CD8-positive, alpha-beta memory T cell (primary cell): ENCODE data around the gene SPTAN1. TPM values are rescaled to one million over a fixed set of nuclear protein-coding genes. Genes with fewer than 3 reads are reported as not detected.
"Not testable (repeated sequence)": the region's sequence is repeated elsewhere in the genome, so short reads cannot be mapped to it uniquely, and the experiment has no call there.

Source experiments
- CTCF ChIA-PET: fragments of 350-600 bp; sonication (Branson Sonifier 250); formaldehyde crosslinking; loops from one replicate; lab custom pipeline; 2021; ENCODE audit warnings: antibody characterized with exemption; lab: Charles Lee
- POLR2A ChIA-PET: fragments of 350-600 bp; sonication (Branson Sonifier 250); formaldehyde crosslinking; loops from one replicate; lab custom pipeline; 2021; ENCODE audit warnings: antibody characterized with exemption; lab: Charles Lee
- DNase-seq, 5 donors: peaks; one replicate each; pipeline versions ENCODE4 v3.0.0 to v3.0.0-alpha.2; 2020 to 2022; ENCODE audit warnings: mixed read lengths in 1 of 5
- H3K27ac ChIP-seq: one replicate; pipeline ENCODE4 v1.7.0; 2013; ENCODE audit warnings: low read depth, mild to moderate bottlenecking, low read length, moderate library complexity
- H3K27me3 ChIP-seq: 2 replicates; pipeline ENCODE4 v1.7.0; 2013; ENCODE audit warnings: low read length, mild to moderate bottlenecking; ENCODE audit not compliant: insufficient read depth, poor library complexity, severe bottlenecking
- H3K36me3 ChIP-seq: 2 replicates; pipeline ENCODE4 v1.7.0; 2013; ENCODE audit warnings: mild to moderate bottlenecking, low read length, moderate library complexity; ENCODE audit not compliant: insufficient read depth
- H3K4me1 ChIP-seq: 2 replicates; pipeline ENCODE4 v1.7.0; 2013; ENCODE audit warnings: mild to moderate bottlenecking, low read length, moderate library complexity; ENCODE audit not compliant: insufficient read depth
- H3K4me3 ChIP-seq: 2 replicates; pipeline ENCODE4 v1.7.0; 2013; ENCODE audit warnings: mild to moderate bottlenecking, low read length
- H3K9me3 ChIP-seq: 2 replicates; pipeline ENCODE4 v1.7.0; 2013; ENCODE audit warnings: mild to moderate bottlenecking, low read length
- H3K27ac Mint-ChIP-seq, 8 donors: one replicate each; pipeline ENCODE4 v1.8.0; 2020 to 2021; ENCODE audit warnings: mixed read lengths in 8 of 8, mild to moderate bottlenecking in 6 of 8, inconsistent platforms in 3 of 8, moderate library complexity in 3 of 8
- H3K27me3 Mint-ChIP-seq, 2 donors: one replicate each; pipeline ENCODE4 v1.8.0; 2020 to 2021; ENCODE audit warnings: mixed read lengths in 2 of 2, mild to moderate bottlenecking in 1 of 2, moderate library complexity in 1 of 2
- H3K36me3 Mint-ChIP-seq, 3 donors: one replicate each; pipeline ENCODE4 v1.8.0; 2020 to 2021; ENCODE audit warnings: mixed read lengths in 3 of 3, inconsistent platforms in 1 of 3, mild to moderate bottlenecking in 1 of 3
- H3K4me1 Mint-ChIP-seq, 3 donors: one replicate each; pipeline ENCODE4 v1.8.0; 2020 to 2021; ENCODE audit warnings: mixed read lengths in 3 of 3, inconsistent platforms in 1 of 3, mild to moderate bottlenecking in 1 of 3
- H3K4me3 Mint-ChIP-seq, 7 donors: one replicate each; pipeline ENCODE4 v1.8.0; 2020 to 2021; ENCODE audit warnings: mixed read lengths in 7 of 7, mild to moderate bottlenecking in 6 of 7, moderate library complexity in 4 of 7, inconsistent platforms in 2 of 7
- H3K9me3 Mint-ChIP-seq, 5 donors: one replicate each; pipeline ENCODE4 v1.8.0; 2020 to 2022; ENCODE audit warnings: mixed read lengths in 5 of 5, mild to moderate bottlenecking in 3 of 5, moderate library complexity in 2 of 5, inconsistent platforms in 1 of 5
- polyA plus RNA-seq: library from polyadenylated mRNA; unstranded; fragments of 300-500 nt; fragmentation: Illumina TruSeq; gene quantifications from one replicate; pipeline ENCODE4 v1.2.3, GENCODE V29; 2021
- total RNA-seq, 2 experiments: library from RNA; stranded (reverse); gene quantifications; one replicate each; pipeline ENCODE4 v1.2.3, GENCODE V29; 2021

Gene SPTAN1
- 100 to 1,000 TPM; 195 to 203 TPM for total RNA-seq
- 132 TPM for polyA plus RNA-seq

DNA sequence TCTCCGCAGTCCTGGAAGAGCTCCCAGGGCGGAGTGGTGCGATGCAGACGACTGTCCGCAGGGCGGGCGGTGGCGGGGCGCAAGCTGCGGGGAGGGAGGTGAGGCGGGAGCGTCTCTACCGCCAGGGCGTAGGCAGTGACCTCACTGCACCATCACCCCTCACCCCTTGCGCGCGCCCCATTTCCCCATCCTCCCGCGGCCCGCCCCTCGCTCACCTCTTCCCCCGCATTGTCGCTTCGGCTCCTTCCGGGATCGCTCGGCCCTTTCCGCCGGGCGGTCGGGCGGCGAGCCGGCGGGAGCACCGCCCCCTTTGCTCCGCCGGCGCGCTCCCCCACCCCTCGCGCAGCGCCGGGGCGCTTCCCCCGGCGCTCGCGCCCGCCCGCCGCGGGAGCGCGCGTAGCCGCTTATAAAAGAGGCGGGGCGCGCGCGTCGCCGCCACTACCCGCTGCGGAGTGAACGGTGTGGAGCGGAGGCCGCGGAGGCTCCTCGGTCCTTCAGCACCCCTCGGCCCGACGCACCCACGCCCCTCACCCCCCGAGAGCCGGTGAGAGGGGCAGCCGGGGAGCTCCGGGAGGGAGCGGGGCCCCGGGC is at the start of gene SPTAN1:
Gene SPTAN1 (plus strand): TSS at position 435 of the 591 bp plus-strand sequence. CDS start 14,154 bp downstream, outside the sequence.
- H3K36me3 Mint-ChIP-seq: peaks cover 0 to 5% (median 0%) of the 10 kb centered on the region in 3 donors
- CTCF ChIA-PET: interaction anchor here (1.3 to 1.6 kb wide), 2 partner anchors 114 to 132 kb away, joined by 3 to 4 read pairs; no protein-coding TSS in a partner anchor
- peaks cover 0 to 2% of the 10 kb centered on the region in 2 donors for H3K27me3 Mint-ChIP-seq
- peaks cover 21 to 37% (median 31%) of the 10 kb centered on the region in 3 donors for H3K4me1 Mint-ChIP-seq
- Histone ChIP-seq H3K36me3 (no peaks in the 10 kb centered on the region), H3K4me3 (peak within 1 kb of the TSS; percentile 76), H3K27me3 (no peaks in the 10 kb centered on the region), H3K9me3 (no peaks in the 10 kb centered on the region), H3K27ac (peak within 1 kb of the TSS; percentile 84), H3K4me1 (peaks cover 64% of the 10 kb centered on the region)
- DNase-seq: peak; percentile 95 to 97 (median 96)
- H3K9me3 Mint-ChIP-seq: no peaks in the 10 kb centered on the region
- POLR2A ChIA-PET: interaction anchor here (0.5 to 3.2 kb wide), 8 partner anchors 11 to 1290 kb away, joined by 3 to 12 read pairs (median 4); partner anchors contain the start of genes ENDOG, GLE1 and SET
- peak within 1 kb of the TSS in 6 of 7 donors; percentile 90 to 98 (median 94) for H3K4me3 Mint-ChIP-seq
- H3K27ac Mint-ChIP-seq: peak within 1 kb of the TSS in 7 of 8 donors; percentile 96 to 100 (median 99)

- H3K27me3 Mint-ChIP-seq, H3K27me3 ChIP-seq, H3K36me3 ChIP-seq, POLR2A ChIA-PET, CTCF ChIA-PET, H3K9me3 ChIP-seq, DNase-seq, H3K4me3 ChIP-seq, H3K9me3 Mint-ChIP-seq, H3K27ac ChIP-seq: not testable (repeated sequence)
- peak overlapping the region in 3 of 8 donors; percentile 33 to 88 (median 57) for H3K27ac Mint-ChIP-seq
- peaks cover 0 to 38% (median 7%) of the 10 kb centered on the region in 3 donors for H3K36me3 Mint-ChIP-seq
- H3K4me3 Mint-ChIP-seq: peak overlapping the region; percentile 44 to 100 (median 78)
- peaks cover 22 to 32% (median 26%) of the 10 kb centered on the region in 3 donors for H3K4me1 Mint-ChIP-seq
- H3K4me1 ChIP-seq: peaks cover 19% of the 10 kb centered on the region
Measured at GRCh38 chr9:128503415-128503825, 49.0 kb upstream of the SPTAN1 start.

- POLR2A ChIA-PET: no interaction called here
- Mint-ChIP-seq H3K4me3 (peak overlapping the region; percentile 44 to 100 (median 78)), H3K27ac (peak overlapping the region in 6 of 8 donors; percentile 40 to 88 (median 57)), H3K36me3 (peaks cover 0 to 38% (median 7%) of the 10 kb centered on the region in 3 donors), H3K27me3 (no peaks in the 10 kb centered on the region), H3K9me3 (no peaks in the 10 kb centered on the region), H3K4me1 (peaks cover 26 to 37% (median 31%) of the 10 kb centered on the region in 3 donors)
- Histone ChIP-seq H3K4me1 (peaks cover 20% of the 10 kb centered on the region), H3K9me3 (no peaks in the 10 kb centered on the region), H3K27me3 (no peaks in the 10 kb centered on the region), H3K4me3 (peak overlapping the region; percentile 23), H3K36me3 (peaks cover 3% of the 10 kb centered on the region), H3K27ac (peak overlapping the region; percentile 86)
- DNase-seq: no peak
- CTCF ChIA-PET: no interaction called here
Measured at GRCh38 chr9:128503870-128504269, 48.5 kb upstream of the SPTAN1 start.

DNA sequence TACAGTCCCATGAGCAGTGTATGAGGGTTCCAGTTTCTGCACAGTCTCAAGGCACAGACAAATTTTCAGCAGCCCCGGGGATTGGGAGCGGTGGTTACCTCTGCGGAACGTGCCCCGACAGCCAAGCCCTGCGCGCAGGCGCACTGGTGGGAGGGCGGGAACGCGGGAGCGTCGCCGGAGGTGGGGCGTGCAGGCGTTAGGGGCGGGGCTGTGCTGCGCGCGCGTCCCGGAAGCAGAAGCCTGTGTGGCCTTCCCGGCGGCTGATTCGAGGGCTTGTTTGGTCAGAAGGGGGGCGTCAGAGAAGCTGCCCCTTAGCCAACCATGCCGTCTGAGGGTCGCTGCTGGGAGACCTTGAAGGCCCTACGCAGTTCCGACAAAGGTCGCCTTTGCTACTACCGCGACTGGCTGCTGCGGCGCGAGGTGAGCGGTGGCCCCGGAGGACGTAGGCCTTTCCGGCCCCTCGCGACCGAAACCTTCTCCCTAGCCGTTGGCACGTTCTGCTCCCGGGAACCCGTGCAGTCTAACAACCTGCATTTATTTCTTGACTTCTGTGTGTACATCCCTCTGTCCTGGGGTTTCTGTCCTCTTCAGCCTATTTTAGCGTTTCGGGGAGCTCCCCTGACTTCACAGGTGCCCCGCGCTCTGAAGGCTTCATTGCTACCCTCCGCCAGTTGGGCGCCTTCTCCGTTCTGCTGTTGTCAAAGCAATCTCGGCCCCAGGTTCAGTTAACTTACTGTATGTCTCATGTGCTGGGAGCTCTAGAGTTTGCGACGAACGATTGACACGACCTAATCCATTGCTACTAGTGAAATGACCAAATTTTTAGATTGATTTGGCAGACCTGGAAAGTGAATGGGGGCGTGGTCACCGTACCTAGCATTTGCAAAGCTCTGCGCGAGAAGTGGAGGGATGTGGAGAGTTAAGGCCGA is 47.6 kb upstream of the SPTAN1 start, which contains the start of gene GLE1:
Gene GLE1 (plus strand): TSS at position 235 of the 929 bp plus-strand sequence. CDS start 87 bp downstream, at position 322.
- peaks cover 10% of the 10 kb centered on the region for H3K36me3 ChIP-seq
- peak; percentile 94 to 99 (median 97) for DNase-seq
- H3K27me3 Mint-ChIP-seq: no peaks in the 10 kb centered on the region
- ChIA-PET CTCF (interaction anchor here (1.1 kb wide), 1 partner anchor 8 kb away, joined by 3 read pairs; no protein-coding TSS in a partner anchor), POLR2A (interaction anchor here (0.5 to 1.8 kb wide), 5 partner anchors 45 to 313 kb away, joined by 3 to 12 read pairs (median 4); partner anchors contain the start of genes ENDOG and SPTAN1)
- H3K36me3 Mint-ChIP-seq: peaks cover 0 to 40% (median 11%) of the 10 kb centered on the region in 3 donors
- no peaks in the 10 kb centered on the region for H3K9me3 Mint-ChIP-seq
- peak within 1 kb of the TSS; percentile 88 for H3K4me3 ChIP-seq
- H3K27ac ChIP-seq: peak within 1 kb of the TSS; percentile 86
- H3K4me3 Mint-ChIP-seq: peak within 1 kb of the TSS; percentile 97 to 100 (median 99)
- no peaks in the 10 kb centered on the region for H3K9me3 ChIP-seq
- H3K4me1 ChIP-seq: peaks cover 24% of the 10 kb centered on the region
- peak within 1 kb of the TSS; percentile 88 to 99 (median 99) for H3K27ac Mint-ChIP-seq
- H3K27me3 ChIP-seq: no peaks in the 10 kb centered on the region
- peaks cover 30 to 43% (median 38%) of the 10 kb centered on the region in 3 donors for H3K4me1 Mint-ChIP-seq

GRCh38 chr9:128505414-128505765 is 47.0 kb upstream of the SPTAN1 start:
- peak overlapping the region; percentile 88 for H3K4me3 ChIP-seq
- H3K27me3 Mint-ChIP-seq: no peaks in the 10 kb centered on the region
- peak overlapping the region; percentile 86 for H3K27ac ChIP-seq
- ChIA-PET POLR2A (interaction anchor here (0.5 to 1.8 kb wide), 5 partner anchors 45 to 313 kb away, joined by 3 to 12 read pairs (median 4); partner anchors contain the start of genes ENDOG and SPTAN1), CTCF (interaction anchor here (1.1 kb wide), 1 partner anchor 9 kb away, joined by 3 read pairs; no protein-coding TSS in a partner anchor)
- no peaks in the 10 kb centered on the region for H3K9me3 Mint-ChIP-seq
- H3K27ac Mint-ChIP-seq: peak overlapping the region; percentile 88 to 99 (median 99)
- peaks cover 10% of the 10 kb centered on the region for H3K36me3 ChIP-seq
- H3K4me3 Mint-ChIP-seq: peak overlapping the region; percentile 97 to 100 (median 99)
- H3K36me3 Mint-ChIP-seq: peaks cover 0 to 37% (median 8%) of the 10 kb centered on the region in 3 donors
- no peaks in the 10 kb centered on the region for H3K27me3 ChIP-seq
- DNase-seq: no peak
- H3K4me1 Mint-ChIP-seq: peaks cover 30 to 43% (median 38%) of the 10 kb centered on the region in 3 donors
- peaks cover 24% of the 10 kb centered on the region for H3K4me1 ChIP-seq
- H3K9me3 ChIP-seq: no peaks in the 10 kb centered on the region

DNA sequence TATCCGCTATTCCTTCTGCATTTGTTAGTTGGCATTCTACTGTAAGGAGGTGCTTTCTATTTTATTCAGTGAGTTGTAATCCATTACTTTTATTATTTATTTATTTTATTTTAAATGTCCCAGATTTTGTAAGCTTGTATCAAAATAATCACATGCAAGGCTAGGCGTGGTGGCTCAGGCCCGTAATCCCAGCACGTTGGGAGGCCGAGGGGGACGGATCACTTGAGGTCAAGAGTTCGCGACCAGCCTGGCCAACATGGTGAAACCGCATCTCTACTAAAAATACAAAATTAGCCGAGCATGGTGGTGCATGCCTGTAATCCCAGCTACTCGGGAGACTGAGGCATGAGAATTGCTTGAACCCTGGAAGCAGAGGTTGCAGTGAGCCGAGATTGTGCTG is 46.5 kb upstream of the SPTAN1 start:
- H3K36me3 ChIP-seq, H3K9me3 ChIP-seq, DNase-seq, H3K27me3 Mint-ChIP-seq, H3K27ac ChIP-seq, H3K27me3 ChIP-seq, H3K9me3 Mint-ChIP-seq: not testable (repeated sequence)
- peaks cover 0 to 34% (median 7%) of the 10 kb centered on the region in 3 donors for H3K36me3 Mint-ChIP-seq
- H3K4me3 ChIP-seq: peak overlapping the region; percentile 88
- peaks cover 30 to 43% (median 38%) of the 10 kb centered on the region in 3 donors for H3K4me1 Mint-ChIP-seq
- POLR2A ChIA-PET: interaction anchor here (0.6 to 1.8 kb wide), 2 partner anchors 46 to 57 kb away, joined by 3 to 12 read pairs; partner anchors contain the start of gene SPTAN1
- H3K4me1 ChIP-seq: peaks cover 24% of the 10 kb centered on the region
- H3K4me3 Mint-ChIP-seq: peak overlapping the region in 6 of 7 donors; percentile 79 to 100 (median 99)
- H3K27ac Mint-ChIP-seq: peak overlapping the region in 4 of 8 donors; percentile 87 to 99 (median 99)
- CTCF ChIA-PET: interaction anchor here (1.1 kb wide), 1 partner anchor 10 kb away, joined by 3 read pairs; no protein-coding TSS in a partner anchor

GRCh38 chr9:128512820-128513219 is 39.6 kb upstream of the SPTAN1 start:
- H3K4me3 ChIP-seq: no peak overlapping the region
- ChIA-PET CTCF (interaction anchor here (1.0 kb wide), 1 partner anchor 10 kb away, joined by 3 read pairs; no protein-coding TSS in a partner anchor), POLR2A (no interaction called here)
- Mint-ChIP-seq H3K27me3 (no peaks in the 10 kb centered on the region), H3K36me3 (peaks cover 5 to 65% (median 17%) of the 10 kb centered on the region in 3 donors), H3K9me3 (no peaks in the 10 kb centered on the region), H3K4me1 (peaks cover 26 to 33% (median 27%) of the 10 kb centered on the region in 3 donors), H3K27ac (no peak overlapping the region), H3K4me3 (peak overlapping the region in 1 of 7 donors; percentile 24)
- no peaks in the 10 kb centered on the region for H3K27me3 ChIP-seq
- H3K36me3 ChIP-seq: peaks cover 31% of the 10 kb centered on the region
- no peaks in the 10 kb centered on the region for H3K9me3 ChIP-seq
- DNase-seq: no peak
- H3K4me1 ChIP-seq: peaks cover 22% of the 10 kb centered on the region
- no peak overlapping the region for H3K27ac ChIP-seq
